Nucleus accumbens (tissue), 56 donors: ENCODE measurements around the gene MCM5.
"Not testable (repeated sequence)": the region's sequence is repeated elsewhere in the genome, so short reads cannot be mapped to it uniquely, and the experiment has no call there.

Source experiments
- DNase-seq, 56 donors: peaks; one replicate each; lab custom pipeline; 2025; lab: John Stamatoyannopoulos, UW

MCM5 gene

GRCh38 chr22:35426801-35427140, 26.8 kb downstream of the MCM5 start:
- DNase-seq, result no peak

DNA sequence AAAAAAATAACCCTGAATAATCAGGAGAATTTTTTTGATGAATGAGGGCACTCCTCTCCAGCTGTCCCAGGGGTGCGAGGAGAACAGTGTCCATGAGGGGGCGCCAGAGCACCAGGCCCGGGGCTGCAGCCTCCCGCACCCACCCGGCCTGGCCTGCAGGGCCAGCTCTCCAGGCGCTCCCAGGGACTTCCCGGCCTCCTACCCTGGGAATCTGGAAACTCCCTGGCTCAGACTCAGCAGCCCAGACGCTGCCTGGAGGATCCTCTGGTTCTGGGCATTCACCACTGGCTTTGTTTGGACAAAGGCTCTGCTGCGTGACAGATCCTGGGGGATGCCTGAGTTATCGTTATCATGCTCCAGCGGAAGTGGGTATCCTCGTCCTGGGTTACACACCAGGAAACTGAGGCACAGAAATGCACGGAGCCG, 31.0 kb downstream of the MCM5 start:
- peak in 52 of 56 donors; percentile 11 to 90 (median 68) for DNase-seq

DNA sequence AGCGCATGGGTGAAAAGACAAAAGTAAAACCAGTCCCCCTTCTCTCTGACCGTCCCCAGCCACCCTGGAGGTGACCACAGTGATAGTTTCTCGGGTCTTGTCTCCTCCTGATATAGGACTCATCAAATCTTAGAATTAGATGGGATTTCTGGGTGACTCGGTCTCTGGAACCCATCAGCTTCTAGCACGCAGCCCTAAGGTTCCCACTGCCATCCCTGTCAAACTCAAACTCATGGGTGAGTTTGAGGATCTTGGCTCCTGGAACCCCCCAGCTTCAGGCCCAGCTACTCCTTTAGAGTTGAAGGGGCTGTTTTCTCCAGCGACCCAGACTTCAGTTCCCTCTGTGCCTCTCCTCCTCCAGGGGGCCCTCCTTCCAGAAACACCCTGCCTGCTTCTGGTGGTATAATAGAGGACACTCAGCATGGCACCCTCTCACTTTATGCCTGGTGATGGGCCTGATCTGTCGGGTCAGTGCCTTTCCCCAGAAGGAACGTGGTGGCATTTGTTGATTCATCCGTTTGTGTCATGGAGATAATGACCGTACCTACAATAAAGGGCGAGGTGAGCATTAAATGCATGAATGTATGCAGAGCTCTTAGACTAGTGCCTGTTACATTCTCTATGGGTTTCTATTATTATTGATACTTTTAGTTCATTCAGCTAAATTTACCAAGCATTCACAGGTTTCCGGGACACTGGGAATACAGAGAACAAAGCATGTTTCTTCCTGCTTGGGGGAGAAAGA, 31.7 kb downstream of the MCM5 start:
- DNase-seq, result peak in 3 of 56 donors; percentile 8 to 27 (median 9)

GRCh38 chr22:35432228-35432905, 32.4 kb downstream of the MCM5 start:
- DNase-seq, result peak in 35 of 56 donors; percentile 4 to 80 (median 38)

DNA sequence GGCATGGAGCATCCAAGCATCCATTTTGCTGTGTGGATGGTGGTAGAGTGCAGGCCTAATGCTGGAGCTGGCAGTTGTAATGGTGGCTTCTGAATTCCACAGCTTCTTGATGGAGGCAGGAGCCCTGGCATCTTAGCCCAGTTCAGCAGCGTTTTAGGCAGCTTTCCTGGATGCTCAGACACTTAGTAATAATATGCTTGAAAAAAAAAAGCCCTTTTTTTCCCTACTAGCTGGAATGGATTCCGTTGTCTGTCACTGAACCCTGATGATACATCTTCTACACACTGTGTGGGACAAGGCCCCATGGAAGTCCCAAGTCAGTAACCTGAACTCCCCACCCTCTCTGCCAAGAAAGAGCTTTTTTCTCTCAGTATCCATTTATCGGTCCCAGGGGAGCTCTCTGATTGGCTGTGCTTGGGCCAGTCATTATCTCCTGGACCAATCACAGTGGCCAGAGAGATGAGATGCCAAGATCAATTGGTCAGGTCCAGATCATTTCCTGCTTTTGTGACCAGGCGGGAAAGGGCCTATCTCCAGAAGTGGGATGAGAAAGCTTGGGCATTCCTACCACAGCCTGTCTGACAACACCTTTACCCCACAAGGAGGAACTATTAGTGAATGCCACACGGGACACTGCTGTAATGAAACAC, 34.2 kb downstream of the MCM5 start:
- no peak for DNase-seq

DNA sequence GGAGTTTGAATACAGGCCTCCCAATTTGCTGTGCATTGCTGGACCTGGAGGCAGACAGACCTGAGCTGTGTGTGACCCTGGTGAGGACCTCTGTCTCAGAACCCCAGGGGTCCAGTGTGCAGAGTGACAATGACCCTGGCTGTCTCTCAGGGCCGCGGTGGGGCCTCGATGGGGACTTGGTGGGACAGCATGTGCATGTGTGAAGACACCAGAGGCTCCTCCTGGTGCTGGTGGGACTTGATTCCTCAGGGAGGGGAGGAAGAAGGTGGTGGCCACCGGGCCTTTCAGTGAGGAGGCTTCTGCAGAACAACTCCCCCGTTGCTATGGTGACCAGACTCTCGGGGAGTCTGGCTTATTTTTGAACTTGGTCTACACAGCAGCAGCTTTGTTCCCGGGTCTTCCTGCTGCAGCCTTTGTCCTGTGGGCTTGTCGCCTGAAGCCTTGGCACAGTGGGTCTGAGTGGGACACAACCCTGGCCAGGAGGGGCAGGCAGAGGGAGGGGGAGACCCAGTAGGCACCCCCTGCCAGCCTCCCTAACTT, 35.3 kb downstream of the MCM5 start:
- peak in 5 of 56 donors; percentile 12 to 29 (median 23) for DNase-seq

DNA sequence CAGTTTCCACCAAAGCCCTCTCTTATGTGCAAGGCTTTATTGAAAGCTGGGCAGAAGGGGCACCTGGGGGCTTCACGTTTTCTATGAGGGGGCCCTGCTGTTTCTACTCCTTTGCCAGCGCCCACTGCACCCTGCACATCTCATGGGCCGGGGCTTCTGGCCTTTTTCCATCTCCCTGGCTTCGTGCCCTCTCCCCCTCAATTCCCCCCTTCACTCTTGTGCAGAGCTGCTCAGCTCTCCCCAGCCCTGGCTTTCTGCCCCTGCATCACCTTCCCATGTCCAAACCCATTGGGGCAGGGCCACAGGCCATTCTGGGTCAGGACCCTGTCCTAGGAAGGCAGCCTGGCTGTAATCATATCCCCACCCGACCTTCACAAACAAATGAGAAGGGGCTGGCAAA, 36.5 kb downstream of the MCM5 start:
- DNase-seq, result no peak

- peak in 1 of 56 donors; percentile 56 for DNase-seq
Observed at GRCh38 chr22:35437049-35437448, 37.1 kb downstream of the MCM5 start.

DNA sequence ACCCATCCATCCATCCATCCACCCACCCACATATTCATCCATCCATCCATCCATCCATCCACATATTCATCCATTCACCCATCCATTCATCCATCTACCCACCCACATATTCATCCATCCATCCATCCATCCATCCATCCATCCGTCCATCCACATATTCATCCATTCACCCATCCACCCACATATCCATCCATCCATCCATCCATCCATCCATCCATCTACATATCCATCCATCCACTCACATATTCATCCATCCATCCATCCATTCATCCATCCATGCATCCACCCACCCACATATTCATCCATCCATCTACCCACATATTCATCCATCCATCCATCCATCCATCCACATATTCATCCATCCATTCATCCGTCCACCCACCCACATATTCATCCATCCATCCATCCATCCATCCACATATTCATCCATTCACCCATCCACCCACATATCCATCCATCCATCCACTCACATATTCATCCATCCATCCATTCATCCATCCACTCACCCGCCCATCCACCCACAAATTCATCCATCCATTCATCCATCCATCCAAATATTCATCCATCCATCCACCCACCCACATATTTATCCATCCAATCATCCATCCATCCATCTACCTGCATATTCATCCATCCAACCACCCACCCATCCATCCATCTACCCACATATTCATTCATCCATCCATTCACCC, 38.9 kb downstream of the MCM5 start:
- not testable (repeated sequence) for DNase-seq

DNA sequence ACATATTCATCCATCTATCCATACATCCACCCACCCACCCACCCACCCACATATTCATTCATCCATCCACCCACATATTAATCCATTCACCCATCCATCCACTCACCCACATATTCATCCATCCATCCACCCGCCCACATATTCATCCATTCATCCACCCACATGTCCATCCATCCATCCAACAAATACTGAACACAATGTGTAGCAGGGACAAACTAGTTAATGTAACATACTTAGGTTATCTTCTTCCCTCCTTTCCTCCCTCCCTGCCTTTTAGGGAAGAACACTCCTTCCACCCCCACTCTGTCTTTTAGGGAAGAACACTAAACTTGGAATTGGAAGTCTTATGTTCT, 39.4 kb downstream of the MCM5 start:
- DNase-seq, result no peak

DNA sequence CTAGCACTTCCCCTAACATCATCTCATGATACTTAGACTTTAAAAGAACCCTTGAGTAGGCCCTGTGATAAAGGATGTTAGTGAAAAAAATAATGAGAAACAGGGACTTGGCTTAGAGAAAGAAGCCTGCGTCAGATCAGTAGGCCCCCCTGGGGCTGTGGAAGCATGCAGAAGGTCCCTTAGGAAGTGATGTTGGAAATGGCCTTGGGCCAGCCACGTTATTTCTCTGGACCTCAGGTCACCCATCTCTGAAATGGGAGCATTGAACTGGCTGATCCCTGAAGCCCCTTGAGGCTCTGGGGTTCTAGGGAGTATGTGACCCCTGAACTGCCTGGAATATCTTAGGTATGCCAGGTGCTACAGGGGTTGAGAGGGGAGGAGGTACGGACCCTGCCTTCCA, 40.2 kb downstream of the MCM5 start:
- DNase-seq, result no peak

DNA sequence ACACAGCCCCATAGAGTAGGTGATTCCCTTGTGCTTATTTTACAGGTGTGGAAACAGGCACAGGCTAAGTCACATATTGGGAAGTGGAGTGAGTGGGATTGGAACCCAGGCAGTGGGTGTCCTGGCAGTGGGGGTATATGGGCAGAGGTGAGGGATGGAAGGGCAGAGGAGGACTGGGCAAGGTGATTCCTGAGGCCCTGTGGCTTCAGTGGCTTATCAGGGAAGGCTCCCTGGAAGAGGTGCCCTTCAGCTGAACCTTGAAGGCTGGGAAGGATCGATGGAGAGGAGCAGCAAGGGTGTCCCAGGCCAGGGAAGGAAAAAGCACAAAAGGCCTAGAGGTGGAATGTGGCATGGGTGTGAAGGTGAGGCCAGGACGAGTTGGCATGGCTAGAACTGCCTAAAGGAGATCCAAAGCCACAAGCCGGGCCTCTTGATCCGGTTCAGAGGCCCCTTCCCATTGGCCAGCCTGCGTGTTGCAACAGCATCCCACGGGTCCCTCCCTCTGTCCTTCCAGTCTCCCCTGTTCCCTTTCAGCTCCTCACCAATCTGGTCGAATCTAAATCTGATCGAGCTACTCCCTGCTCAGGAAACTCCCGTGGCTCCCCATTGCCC, 41.7 kb downstream of the MCM5 start:
- DNase-seq, result no peak

- no peak for DNase-seq
Observed at GRCh38 chr22:35442471-35442870, 42.5 kb downstream of the MCM5 start.

- DNase-seq, result no peak
Observed at GRCh38 chr22:35443338-35443737, 43.4 kb downstream of the MCM5 start.

DNA sequence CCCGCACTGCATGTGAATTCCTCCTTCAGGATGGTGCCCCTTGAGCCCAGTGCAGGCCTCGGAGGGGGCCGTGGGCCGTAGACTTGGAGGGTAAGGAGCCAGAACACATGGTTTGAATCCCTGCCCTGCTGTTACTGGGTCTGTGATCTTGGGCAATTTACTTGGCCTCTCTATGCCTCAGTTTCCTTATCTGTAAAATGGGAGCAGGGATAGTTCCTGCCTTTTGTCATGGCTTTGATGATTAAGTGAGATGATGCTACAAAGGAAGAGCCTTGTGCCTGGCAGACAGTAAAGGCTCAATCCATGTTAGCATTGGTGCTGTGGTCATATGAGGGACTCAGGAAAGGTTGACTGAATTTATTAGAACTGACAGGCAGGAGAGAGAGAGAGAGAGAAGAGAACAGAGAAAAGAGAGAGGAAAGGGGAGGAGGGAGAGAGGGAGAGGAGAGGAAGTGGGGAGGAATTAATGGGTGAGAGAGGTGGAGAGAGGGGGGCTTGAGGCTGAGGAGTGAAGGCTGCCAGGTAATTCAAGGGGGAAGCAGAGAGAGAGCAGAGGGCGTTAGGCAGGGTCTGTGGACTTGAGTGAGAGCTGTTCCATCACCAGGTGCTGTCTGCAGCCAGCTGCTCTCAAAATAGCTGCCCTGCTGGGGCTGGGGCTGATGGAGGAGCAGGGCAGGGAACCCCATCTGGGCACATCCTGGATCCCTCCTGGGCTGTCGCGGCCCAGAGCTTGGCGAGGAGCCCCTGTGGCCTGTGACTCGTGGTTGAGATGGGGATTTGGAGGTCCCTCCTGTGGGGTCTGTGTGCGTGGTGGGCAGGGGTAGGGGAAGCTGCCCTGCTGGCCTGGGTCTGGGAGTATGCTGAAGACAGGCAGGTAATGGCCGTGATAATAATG, 44.1 kb downstream of the MCM5 start:
- no peak for DNase-seq

GRCh38 chr22:35444685-35445399, 44.9 kb downstream of the MCM5 start:
- DNase-seq, result no peak

- no peak for DNase-seq
Observed at GRCh38 chr22:35445933-35446332, 46.0 kb downstream of the MCM5 start.

DNA sequence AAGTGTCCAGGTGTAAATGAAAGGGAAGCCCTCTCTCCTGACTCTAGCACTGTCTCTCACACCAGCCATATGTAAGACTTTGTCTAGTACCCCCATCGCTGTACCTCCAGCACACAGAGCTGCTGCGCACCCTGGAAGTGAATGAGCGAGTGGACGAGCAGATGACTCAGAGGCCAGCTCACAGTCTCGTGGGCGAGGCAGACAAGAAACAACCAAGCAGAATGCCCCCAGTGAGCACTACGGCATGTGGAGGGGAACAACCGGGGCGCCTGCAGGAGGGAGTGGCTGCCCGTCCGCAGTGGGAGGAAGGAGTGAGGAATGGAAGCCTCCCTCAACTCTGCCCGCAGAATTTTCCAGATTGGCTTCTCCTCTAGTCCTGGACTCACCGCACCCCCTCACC, 46.4 kb downstream of the MCM5 start:
- no peak for DNase-seq

DNA sequence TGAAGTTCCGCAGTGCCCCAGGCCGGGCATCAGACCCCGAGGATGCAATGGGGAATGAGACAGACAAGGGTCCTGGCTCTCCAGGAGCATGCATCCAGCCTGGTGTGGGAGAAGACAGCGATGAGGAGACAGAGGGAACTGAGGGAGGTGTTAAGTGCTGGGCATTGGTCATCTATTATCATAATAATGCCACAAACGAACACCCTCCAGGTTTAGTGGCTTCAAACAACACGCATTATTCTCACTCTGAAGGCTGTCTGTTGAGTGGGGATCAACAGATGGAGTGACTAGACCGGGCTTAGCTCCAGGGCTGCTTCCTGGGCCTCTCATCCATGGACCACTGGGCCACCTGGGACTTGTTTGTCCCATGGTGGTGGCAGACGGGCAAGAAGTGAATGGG, 48.6 kb downstream of the MCM5 start:
- no peak for DNase-seq
